ENCODE results near the gene PRKCE. TPM values are rescaled to one million over a fixed set of nuclear protein-coding genes. Genes with fewer than 3 reads are reported as not detected.

Gene PRKCE
- polyA plus RNA-seq, 1 experiment, result 16.7 TPM

GRCh38 chr2:46230677-46231425 is 579.4 kb downstream of the PRKCE start:
- no peak for DNase-seq (ENCODE audit: low read depth, low spot score)
- no peak for TF ChIP-seq CTCF (IDR thresholded peaks at IDR 0.05; ENCODE audit: low read depth, low read length)
- H3K9me3 ChIP-seq (ENCODE audit: control insufficient read depth, insufficient read depth, low read length), result no peaks in the 10 kb centered on the region; the same call in 1 of the 2 replicates
- H3K27ac ChIP-seq (ENCODE audit: low read depth, low read length), result no peak overlapping the region
- H3K4me3 ChIP-seq (ENCODE audit: low read depth, low read length), result no peak overlapping the region
- CTCF ChIA-PET, result interaction anchor here (0.8 kb wide), 1 partner anchor 152 kb away, joined by 3 read pairs; no protein-coding TSS in a partner anchor
- POLR2A ChIA-PET, result no interaction called here
- peaks cover 14% of the 10 kb centered on the region for H3K27me3 ChIP-seq (ENCODE audit: control insufficient read depth, insufficient read depth, low read length)

GRCh38 chr2:46231721-46232120 is 580.2 kb downstream of the PRKCE start:
- H3K4me3 ChIP-seq (ENCODE audit: low read depth, low read length), result no peak overlapping the region
- POLR2A ChIA-PET, result no interaction called here
- CTCF ChIA-PET, result no interaction called here

GRCh38 chr2:46232860-46233259 is 581.4 kb downstream of the PRKCE start:
- H3K27me3 ChIP-seq (ENCODE audit: control insufficient read depth, insufficient read depth, low read length), result peaks cover 20% of the 10 kb centered on the region
- H3K4me3 ChIP-seq (ENCODE audit: low read depth, low read length), result no peak overlapping the region
- ChIA-PET CTCF (interaction anchor here (0.6 kb wide), 1 partner anchor 122 kb away, joined by 3 read pairs; no protein-coding TSS in a partner anchor), POLR2A (interaction anchor here (0.7 kb wide), 1 partner anchor 162 kb away, joined by 5 read pairs; no protein-coding TSS in a partner anchor)
- H3K27ac ChIP-seq (ENCODE audit: low read depth, low read length), result no peak overlapping the region
- no peak for DNase-seq (ENCODE audit: low read depth, low spot score)
- TF ChIP-seq CTCF (IDR thresholded peaks at IDR 0.05; ENCODE audit: low read depth, low read length), result no peak
- H3K9me3 ChIP-seq (ENCODE audit: control insufficient read depth, insufficient read depth, low read length), result no peaks in the 10 kb centered on the region; the same call in 1 of the 2 replicates

More at GRCh38 chr2:46231721-46232120, 580.2 kb downstream of the PRKCE start:
- DNase-seq (ENCODE audit: low read depth, low spot score), result no peak
- H3K27me3 ChIP-seq (ENCODE audit: control insufficient read depth, insufficient read depth, low read length), result peaks cover 17% of the 10 kb centered on the region
- no peak for TF ChIP-seq CTCF (IDR thresholded peaks at IDR 0.05; ENCODE audit: low read depth, low read length)
- H3K27ac ChIP-seq (ENCODE audit: low read depth, low read length), result no peak overlapping the region
- no peaks in the 10 kb centered on the region; the same call in 1 of the 2 replicates for H3K9me3 ChIP-seq (ENCODE audit: control insufficient read depth, insufficient read depth, low read length)

GRCh38 chr2:46236006-46236875 is 584.8 kb downstream of the PRKCE start:
- no peaks in the 10 kb centered on the region; the same call in 1 of the 2 replicates for H3K9me3 ChIP-seq (ENCODE audit: control insufficient read depth, insufficient read depth, low read length)
- no peak overlapping the region for H3K4me3 ChIP-seq (ENCODE audit: low read depth, low read length)
- ChIA-PET POLR2A (no interaction called here), CTCF (no interaction called here)
- no peak for DNase-seq (ENCODE audit: low read depth, low spot score)
- H3K27ac ChIP-seq (ENCODE audit: low read depth, low read length), result no peak overlapping the region
- H3K27me3 ChIP-seq (ENCODE audit: control insufficient read depth, insufficient read depth, low read length), result peaks cover 18% of the 10 kb centered on the region
- no peak for TF ChIP-seq CTCF (IDR thresholded peaks at IDR 0.05; ENCODE audit: low read depth, low read length)
